Keratinocyte (primary cell): Measurements from ENCODE around the gene RBM25. TPM values are rescaled to one million over a fixed set of nuclear protein-coding genes. Genes with fewer than 3 reads are reported as not detected.

Experiments used
- DNase-seq: peaks from one replicate; pipeline ENCODE4 v3.0.0-alpha.2; 2011; ENCODE audit warnings: low read depth, missing footprints, low spot score
- FAIRE-seq: peaks from 2 replicates; lab custom pipeline; 2011; peaks lifted over from hg19 to GRCh38; lab: Jason Lieb, UNC
- H2AFZ ChIP-seq: 2 replicates; pipeline ENCODE4 v1.6.0; 2012; ENCODE audit warnings: low read length, control low read depth, inconsistent platforms; ENCODE audit not compliant: control insufficient read depth
- H3K27ac ChIP-seq: 2 replicates; pipeline ENCODE4 v1.5.1; 2011; ENCODE audit warnings: low read length; ENCODE audit not compliant: control insufficient read depth, insufficient read depth
- H3K27me3 ChIP-seq: 3 replicates; pipeline ENCODE4 v1.6.0; 2011; ENCODE audit warnings: low read length; ENCODE audit not compliant: control insufficient read depth, insufficient read depth; ENCODE audit errors: extremely low read depth
- H3K36me3 ChIP-seq, 2 experiments: 2 replicates in 1 of 2; 3 replicates in 1 of 2; pipeline ENCODE4 v1.5.1; 2011; ENCODE audit warnings: low read length in 2 of 2, mild to moderate bottlenecking in 1 of 2; ENCODE audit not compliant: control insufficient read depth in 2 of 2, insufficient read depth in 2 of 2; ENCODE audit errors: extremely low read depth in 1 of 2
- H3K4me1 ChIP-seq: 3 replicates; pipeline ENCODE4 v1.5.1; 2011; ENCODE audit warnings: low read length; ENCODE audit not compliant: control insufficient read depth, insufficient read depth; ENCODE audit errors: extremely low read depth
- H3K4me2 ChIP-seq: 3 replicates; pipeline ENCODE4 v1.6.0; 2011; ENCODE audit warnings: low read depth, low read length; ENCODE audit not compliant: control insufficient read depth, insufficient read depth; ENCODE audit errors: extremely low read depth
- H3K4me3 ChIP-seq, 3 experiments: fragments of 200-600 bp in 1 of 3; sonication (generic) in 1 of 3; 2 replicates in 2 of 3; 3 replicates in 1 of 3; pipeline ENCODE4 v1.5.1; 2011 to 2016; ENCODE audit warnings: low read length in 3 of 3, mild to moderate bottlenecking in 3 of 3, control low read depth in 2 of 3, inconsistent platforms in 1 of 3, low read depth in 1 of 3, mixed read lengths in 1 of 3, mixed run types in 1 of 3, moderate library complexity in 1 of 3; ENCODE audit not compliant: control insufficient read depth in 2 of 3, insufficient read depth in 2 of 3; ENCODE audit errors: extremely low read depth in 1 of 3
- H3K79me2 ChIP-seq: 2 replicates; pipeline ENCODE4 v1.6.0; 2012; ENCODE audit warnings: low read length; ENCODE audit not compliant: control insufficient read depth, insufficient read depth
- H3K9ac ChIP-seq: 3 replicates; pipeline ENCODE4 v1.6.0; 2011; ENCODE audit warnings: low read length; ENCODE audit not compliant: control insufficient read depth, insufficient read depth; ENCODE audit errors: extremely low read depth
- H3K9me1 ChIP-seq: 3 replicates; pipeline ENCODE4 v1.6.0; 2011; ENCODE audit warnings: low read length; ENCODE audit not compliant: control insufficient read depth, insufficient read depth; ENCODE audit errors: extremely low read depth
- H3K9me3 ChIP-seq: 2 replicates; pipeline ENCODE4 v1.5.1; 2012; ENCODE audit warnings: low read depth, low read length; ENCODE audit not compliant: control insufficient read depth
- H4K20me1 ChIP-seq: 3 replicates; pipeline ENCODE4 v1.6.0; 2011; ENCODE audit warnings: low read length; ENCODE audit not compliant: control insufficient read depth, insufficient read depth; ENCODE audit errors: extremely low read depth
- EZH2 ChIP-seq: IDR thresholded peaks from one replicate; pipeline ENCODE4 v1.6.1; 2012; ENCODE audit warnings: inconsistent platforms, mild to moderate bottlenecking, low read length, moderate library complexity
- dilution Hi-C: fragments of 300-500 bp; cut with MboI; formaldehyde crosslinking; loops from one replicate; pipeline ENCODE4 v1.7.0; 2020; ENCODE audit warnings: low sequenced_read_pairs; ENCODE audit not compliant: extremely low pct_ligation_motif_present
- polyA plus RNA-seq, 5 experiments: library from polyadenylated mRNA; depleted of rRNA in 3 of 5; stranded (reverse) in 3 of 5; stranded (forward) in 1 of 5; unstranded in 1 of 5; fragments of >200 nt; gene quantifications; 1 replicate in 1 of 5; 2 replicates in 3 of 5; 3 replicates in 1 of 5; pipeline versions ENCODE4 v1.2.1 to v1.2.3, GENCODE V29; 2011 to 2012; ENCODE audit warnings: missing spikeins in 2 of 5, low read depth in 1 of 5, low replicate concordance in 1 of 5
- TF ChIP-seq, protein P1 (sequence below), 3 experiments: IDR thresholded peaks in 1 of 3; conservative IDR thresholded peaks in 1 of 3; optimal IDR thresholded peaks in 1 of 3; 2 replicates in 2 of 3; 3 replicates in 1 of 3; pipeline versions ENCODE3 to v1.5.1; 2011; ENCODE audit warnings: low read length in 3 of 3, mild to moderate bottlenecking in 3 of 3, moderate library complexity in 2 of 3, control low read depth in 1 of 3, inconsistent platforms in 1 of 3; ENCODE audit not compliant: insufficient read depth in 2 of 3; ENCODE audit errors: extremely low read depth in 1 of 3

Gene RBM25
- polyA plus RNA-seq, 1 donor (not counting 4 experiments of a cell fraction or from before 2014, with no cell fraction given): 47.4 TPM

DNA sequence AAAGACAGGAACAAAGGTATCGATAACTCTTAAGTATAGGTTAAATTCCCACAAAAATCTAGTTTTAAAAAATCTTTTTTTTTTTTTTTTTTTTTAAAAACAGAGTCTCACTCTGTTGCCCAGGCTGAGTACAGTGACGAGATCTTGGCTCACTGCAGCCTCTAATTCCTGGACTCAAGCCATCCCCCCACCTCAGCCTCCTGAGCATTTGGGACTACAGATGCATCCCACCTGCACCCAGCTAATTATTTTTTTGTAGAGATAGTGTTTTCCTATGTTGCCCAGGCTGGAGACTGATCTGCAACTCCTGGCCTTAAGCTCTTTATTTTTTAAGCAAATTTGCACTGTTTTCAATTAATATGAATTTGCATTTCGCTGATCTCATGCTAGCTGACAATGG is 87.8 kb downstream of the RBM25 start:
- dilution Hi-C loops: no loop called here
- no peak for DNase-seq
- Histone ChIP-seq H4K20me1 (peaks cover 2% of the 10 kb centered on the region), H3K9me1 (peaks cover 2% of the 10 kb centered on the region), H3K4me2 (no peak overlapping the region), H3K79me2 (peaks cover 56% of the 10 kb centered on the region), H3K27me3 (no peaks in the 10 kb centered on the region), H3K9ac (no peak overlapping the region), H3K4me3 (no peak overlapping the region), H3K4me1 (no peaks in the 10 kb centered on the region), H3K27ac (no peak overlapping the region), H2AFZ (no peak overlapping the region), H3K36me3 (peaks cover 7 to 12% of the 10 kb centered on the region in 2 experiments), H3K9me3 (no peaks in the 10 kb centered on the region)
- no peak for FAIRE-seq
- TF ChIP-seq, protein P1, sequence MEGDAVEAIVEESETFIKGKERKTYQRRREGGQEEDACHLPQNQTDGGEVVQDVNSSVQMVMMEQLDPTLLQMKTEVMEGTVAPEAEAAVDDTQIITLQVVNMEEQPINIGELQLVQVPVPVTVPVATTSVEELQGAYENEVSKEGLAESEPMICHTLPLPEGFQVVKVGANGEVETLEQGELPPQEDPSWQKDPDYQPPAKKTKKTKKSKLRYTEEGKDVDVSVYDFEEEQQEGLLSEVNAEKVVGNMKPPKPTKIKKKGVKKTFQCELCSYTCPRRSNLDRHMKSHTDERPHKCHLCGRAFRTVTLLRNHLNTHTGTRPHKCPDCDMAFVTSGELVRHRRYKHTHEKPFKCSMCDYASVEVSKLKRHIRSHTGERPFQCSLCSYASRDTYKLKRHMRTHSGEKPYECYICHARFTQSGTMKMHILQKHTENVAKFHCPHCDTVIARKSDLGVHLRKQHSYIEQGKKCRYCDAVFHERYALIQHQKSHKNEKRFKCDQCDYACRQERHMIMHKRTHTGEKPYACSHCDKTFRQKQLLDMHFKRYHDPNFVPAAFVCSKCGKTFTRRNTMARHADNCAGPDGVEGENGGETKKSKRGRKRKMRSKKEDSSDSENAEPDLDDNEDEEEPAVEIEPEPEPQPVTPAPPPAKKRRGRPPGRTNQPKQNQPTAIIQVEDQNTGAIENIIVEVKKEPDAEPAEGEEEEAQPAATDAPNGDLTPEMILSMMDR (optimal IDR thresholded peaks at IDR 0.05 in 1 of 3, IDR thresholded peaks at IDR 0.05 in 1 of 3, conservative IDR thresholded peaks at IDR 0.05 in 1 of 3; ENCODE audit: extremely low read depth in 1 of 3, insufficient read depth in 2 of 3, low read length in 3 of 3): no peak
- TF ChIP-seq EZH2: no peak

- H4K20me1 ChIP-seq: no peaks in the 10 kb centered on the region
- peaks cover 25% of the 10 kb centered on the region for H3K79me2 ChIP-seq
- no peak for FAIRE-seq
- H3K36me3 ChIP-seq: peaks cover 11 to 12% of the 10 kb centered on the region in 2 experiments
- no peak overlapping the region for H3K4me3 ChIP-seq
- DNase-seq: no peak
- H3K9ac ChIP-seq: no peak overlapping the region
- H2AFZ ChIP-seq: no peak overlapping the region
- TF ChIP-seq, protein P1 (optimal IDR thresholded peaks at IDR 0.05 in 1 of 3, IDR thresholded peaks at IDR 0.05 in 1 of 3, conservative IDR thresholded peaks at IDR 0.05 in 1 of 3; ENCODE audit: extremely low read depth in 1 of 3, insufficient read depth in 2 of 3, low read length in 3 of 3): no peak
- no peak for TF ChIP-seq EZH2
- no peaks in the 10 kb centered on the region for H3K9me1 ChIP-seq
- no peaks in the 10 kb centered on the region for H3K4me1 ChIP-seq
- H3K27ac ChIP-seq: no peak overlapping the region
- no peak overlapping the region for H3K4me2 ChIP-seq
- dilution Hi-C loops: no loop called here
- no peaks in the 10 kb centered on the region for H3K27me3 ChIP-seq
- no peaks in the 10 kb centered on the region for H3K9me3 ChIP-seq
Measured at GRCh38 chr14:73149753-73150152, 91.4 kb downstream of the RBM25 start.
